T-helper 2 cell treated with Interferon-gamma antibody and Interleukin-4, amounts not matched to agents 5 μg/mL and 100 μg/mL, for 36 hours (primary cell): ENCODE results near the gene DESI2.
"Not testable (repeated sequence)": the region's sequence is repeated elsewhere in the genome, so short reads cannot be mapped to it uniquely, and the experiment has no call there.

Source experiments
- DNase-seq: peaks from one replicate; pipeline ENCODE4 v3.0.0; 2021; ENCODE audit warnings: low spot score
- H3K27ac Mint-ChIP-seq: one replicate; pipeline ENCODE4 v1.8.0; 2021; ENCODE audit warnings: mild to moderate bottlenecking, mixed read lengths
- H3K27me3 Mint-ChIP-seq: one replicate; pipeline ENCODE4 v1.8.0; 2021; ENCODE audit warnings: low read depth, mixed read lengths
- H3K36me3 Mint-ChIP-seq: one replicate; pipeline ENCODE4 v1.8.0; 2021; ENCODE audit warnings: low read depth, mixed read lengths
- H3K4me1 Mint-ChIP-seq: one replicate; pipeline ENCODE4 v1.8.0; 2021; ENCODE audit warnings: low read depth, mixed read lengths
- H3K4me3 Mint-ChIP-seq: one replicate; pipeline ENCODE4 v1.8.0; 2022; ENCODE audit warnings: mild to moderate bottlenecking, moderate library complexity, mixed read lengths
- H3K9me3 Mint-ChIP-seq: one replicate; pipeline ENCODE4 v1.8.0; 2021; ENCODE audit warnings: mixed read lengths

DESI2 gene

DNA sequence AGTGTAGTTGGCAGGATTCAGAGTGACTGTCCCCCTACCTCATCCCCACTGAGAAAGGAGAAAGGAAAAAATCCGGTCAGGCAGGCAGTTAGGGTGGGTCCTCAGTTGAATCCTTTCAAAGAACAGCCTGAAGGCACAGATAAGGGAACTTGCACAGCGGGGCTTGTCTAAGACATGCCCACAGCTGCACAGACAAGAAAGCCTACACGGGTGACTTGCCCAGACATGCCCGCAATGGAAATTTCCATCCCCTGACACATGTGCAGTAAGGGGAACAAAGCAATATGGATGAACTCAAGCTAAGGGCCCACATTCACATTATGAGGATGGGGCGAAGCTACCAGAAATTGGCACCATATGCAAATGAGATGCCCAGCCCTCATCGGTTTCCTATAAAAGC is 82.5 kb downstream of the DESI2 start:
- H3K27me3 Mint-ChIP-seq, result peaks cover 20% of the 10 kb centered on the region
- peaks cover 10% of the 10 kb centered on the region for H3K9me3 Mint-ChIP-seq
- no peak overlapping the region for H3K4me3 Mint-ChIP-seq
- peaks cover 2% of the 10 kb centered on the region for H3K36me3 Mint-ChIP-seq
- no peaks in the 10 kb centered on the region for H3K4me1 Mint-ChIP-seq
- DNase-seq, result no peak
- H3K27ac Mint-ChIP-seq, result no peak overlapping the region

DNA sequence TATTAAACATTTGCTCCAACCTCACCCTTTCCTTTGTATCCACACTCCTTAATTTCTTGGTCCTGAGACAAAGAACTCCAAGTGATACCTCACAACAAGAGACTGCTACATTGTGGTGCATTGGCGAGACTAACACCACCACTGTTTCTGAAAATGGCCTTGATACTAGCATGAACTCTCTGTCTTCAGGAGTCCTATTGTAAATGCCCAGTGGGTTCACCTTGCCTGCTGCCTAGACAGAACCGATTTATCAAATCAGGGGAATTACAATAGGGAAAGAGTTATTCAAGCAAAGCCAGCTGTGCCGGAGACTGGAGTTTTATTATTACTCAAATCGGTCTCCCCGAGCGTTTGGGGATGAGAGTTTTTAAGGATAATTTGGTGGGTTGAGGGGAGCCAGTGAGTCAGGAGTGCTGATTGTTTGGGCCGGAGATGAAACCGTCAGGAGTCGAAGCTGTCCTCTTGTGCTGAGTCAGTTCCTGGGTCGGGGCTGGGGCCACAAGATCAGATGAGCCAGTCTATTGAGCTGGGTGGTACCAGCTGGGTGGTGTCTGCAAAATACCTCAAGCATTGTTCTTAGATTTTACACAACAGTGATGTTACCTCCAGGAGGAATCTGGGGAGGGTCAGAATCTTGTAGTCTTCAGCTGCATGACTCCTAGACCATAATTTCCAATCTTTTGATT is 83.1 kb downstream of the DESI2 start:
- Mint-ChIP-seq H3K27me3 (peaks cover 18% of the 10 kb centered on the region), H3K27ac (no peak overlapping the region), H3K4me3 (no peak overlapping the region)

DNA sequence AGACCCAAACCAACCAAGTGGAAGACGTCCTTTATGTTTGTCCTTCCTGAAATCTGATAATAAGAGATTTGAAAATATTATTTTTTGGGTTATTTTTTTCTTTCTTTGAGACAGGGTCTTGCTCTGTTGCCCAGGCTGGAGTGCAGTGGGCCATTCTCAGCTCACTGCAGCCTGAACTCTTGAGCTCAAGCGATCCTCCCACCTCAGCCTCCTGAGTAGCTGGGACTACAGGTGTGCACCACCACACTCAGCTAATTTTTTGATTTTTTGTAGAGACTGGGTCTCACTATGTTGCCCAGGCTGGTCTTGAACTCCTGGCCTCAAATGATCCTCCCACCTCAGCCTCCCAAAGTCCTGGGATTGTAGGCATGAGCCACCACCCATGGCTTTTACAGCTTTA is 86.2 kb downstream of the DESI2 start:
- not testable (repeated sequence) for H3K27ac Mint-ChIP-seq, H3K36me3 Mint-ChIP-seq, DNase-seq, H3K27me3 Mint-ChIP-seq, H3K4me3 Mint-ChIP-seq, H3K4me1 Mint-ChIP-seq
- peaks cover 10% of the 10 kb centered on the region for H3K9me3 Mint-ChIP-seq

More for the DNA sequence above, 83.1 kb downstream of the DESI2 start:
- Mint-ChIP-seq H3K36me3 (peaks cover 2% of the 10 kb centered on the region), H3K4me1 (no peaks in the 10 kb centered on the region), H3K9me3 (peaks cover 10% of the 10 kb centered on the region)
- no peak for DNase-seq

DNA sequence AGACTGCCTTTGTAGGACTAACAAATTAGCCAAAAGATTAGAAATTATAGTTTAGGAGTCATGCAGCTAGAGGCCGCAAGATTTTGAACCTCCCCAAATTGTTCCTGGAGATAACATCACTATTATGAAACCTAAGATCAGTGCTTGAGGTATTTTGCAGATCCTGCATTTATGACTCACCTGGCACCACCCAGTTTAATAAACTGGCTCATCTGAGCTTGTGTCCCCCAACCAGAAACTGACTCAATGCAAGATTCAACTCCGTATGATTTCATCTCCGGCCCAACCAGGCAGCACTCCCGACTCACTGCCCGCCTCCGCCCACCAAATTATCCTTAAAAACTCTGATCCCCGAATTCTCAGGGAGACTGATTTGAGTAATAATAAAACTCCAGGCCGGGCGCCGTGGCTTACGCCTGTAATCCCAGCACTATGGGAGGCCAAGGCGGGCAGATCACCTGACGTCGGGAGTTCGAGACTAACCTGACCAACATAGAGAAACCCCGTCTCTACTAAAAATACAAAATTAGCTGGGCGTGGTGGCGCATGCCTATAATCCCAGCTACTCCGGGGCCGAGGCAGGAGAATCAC is 87.2 kb downstream of the DESI2 start:
- not testable (repeated sequence) for H3K4me3 Mint-ChIP-seq, DNase-seq, H3K4me1 Mint-ChIP-seq, H3K9me3 Mint-ChIP-seq, H3K27ac Mint-ChIP-seq, H3K36me3 Mint-ChIP-seq, H3K27me3 Mint-ChIP-seq

DNA sequence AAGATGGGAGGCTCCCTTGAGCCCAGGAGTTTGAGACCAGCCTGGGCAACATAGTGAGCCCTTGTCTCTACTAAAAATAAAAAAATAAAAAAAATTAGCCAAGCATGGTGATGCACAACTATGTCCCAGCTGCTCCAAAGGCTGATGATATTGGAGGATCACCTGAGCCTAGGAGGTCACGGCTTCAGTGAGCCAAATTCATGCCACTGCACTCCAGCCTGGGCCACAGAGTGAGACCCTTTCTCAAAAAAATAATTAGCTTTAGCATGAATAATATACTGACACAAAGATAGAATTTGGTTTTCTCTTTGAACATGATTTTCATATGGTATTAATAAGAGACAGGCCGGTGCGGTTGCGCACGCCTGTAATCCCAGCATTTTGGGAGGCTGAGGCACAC is 88.8 kb downstream of the DESI2 start:
- no peaks in the 10 kb centered on the region for H3K9me3 Mint-ChIP-seq
- no peak overlapping the region for H3K4me3 Mint-ChIP-seq
- H3K27ac Mint-ChIP-seq, result no peak overlapping the region
- H3K27me3 Mint-ChIP-seq, result no peaks in the 10 kb centered on the region
- H3K4me1 Mint-ChIP-seq, result no peaks in the 10 kb centered on the region
- no peak for DNase-seq
- no peaks in the 10 kb centered on the region for H3K36me3 Mint-ChIP-seq

DNA sequence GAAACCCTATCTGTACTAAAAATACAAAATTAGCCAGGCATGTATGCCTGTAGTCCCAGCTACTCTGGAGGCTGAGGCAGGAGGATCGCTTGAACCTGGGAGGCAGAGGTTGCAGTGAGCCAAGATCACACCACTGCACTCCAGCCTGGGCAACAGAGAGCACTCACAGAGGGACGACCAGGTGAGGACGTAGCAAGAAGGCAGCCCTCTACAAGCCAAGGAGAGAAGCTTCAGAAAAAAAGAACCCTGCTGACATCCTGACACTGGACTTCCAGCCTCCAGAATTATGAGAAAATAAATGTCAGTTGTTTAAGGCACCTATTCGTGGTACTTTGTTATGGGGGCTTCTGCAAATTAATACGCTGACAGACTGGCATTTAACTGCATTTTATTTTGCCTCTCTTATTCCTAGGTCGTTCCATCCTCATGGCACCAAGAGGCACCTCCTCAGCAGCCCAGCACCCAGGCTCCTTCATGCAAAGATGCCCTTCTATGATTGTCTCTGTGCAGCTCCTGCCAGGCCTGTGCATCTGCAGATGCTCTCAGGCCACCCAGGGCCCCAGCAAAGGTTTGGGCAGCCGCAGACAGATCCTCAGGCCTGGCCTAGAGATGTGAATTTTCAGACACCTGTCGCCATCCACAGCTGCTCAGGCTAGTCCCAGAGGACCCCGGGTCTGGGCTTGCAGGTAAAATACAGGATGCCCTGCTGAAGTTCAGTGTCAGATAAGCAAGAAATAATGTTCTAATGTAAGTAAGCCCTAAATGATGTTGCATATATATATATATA is 96.5 kb downstream of the DESI2 start:
- Mint-ChIP-seq H3K36me3 (no peaks in the 10 kb centered on the region), H3K9me3 (no peaks in the 10 kb centered on the region), H3K27ac (no peak overlapping the region), H3K4me3 (no peak overlapping the region), H3K4me1 (no peaks in the 10 kb centered on the region), H3K27me3 (no peaks in the 10 kb centered on the region)
- no peak for DNase-seq

DNA sequence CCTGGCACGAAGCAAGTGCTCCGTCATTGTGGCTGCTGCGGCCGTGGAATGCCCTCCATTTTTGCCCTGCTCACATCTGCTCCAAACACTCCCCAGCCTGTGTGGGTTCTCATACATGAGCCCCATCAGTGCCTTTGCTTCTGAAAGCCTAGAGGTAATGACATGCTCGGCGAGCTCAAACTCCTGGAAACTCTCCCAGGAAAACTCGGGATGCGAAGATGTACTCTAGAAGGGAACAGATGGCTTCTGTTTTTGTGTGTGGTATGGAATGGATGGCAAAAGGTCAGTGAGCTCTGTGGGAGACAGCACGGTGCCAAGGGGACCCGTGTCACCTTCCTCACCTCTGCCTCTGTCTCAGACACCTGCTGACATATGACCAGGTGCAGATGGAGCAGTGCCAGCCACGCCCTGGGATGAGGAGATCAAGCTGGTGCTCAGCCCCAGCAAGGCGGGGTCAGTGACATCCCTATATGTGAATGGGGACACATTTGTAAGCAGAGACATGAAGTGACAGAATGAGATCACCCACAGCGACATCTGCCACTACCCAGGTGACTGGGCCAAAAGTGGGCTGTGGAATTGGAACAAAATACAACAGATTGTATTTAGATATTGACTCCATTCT is 98.5 kb downstream of the DESI2 start:
- H3K27ac Mint-ChIP-seq, result no peak overlapping the region
- H3K27me3 Mint-ChIP-seq, result no peaks in the 10 kb centered on the region
- H3K4me3 Mint-ChIP-seq, result no peak overlapping the region
- H3K9me3 Mint-ChIP-seq, result no peaks in the 10 kb centered on the region
- no peaks in the 10 kb centered on the region for H3K4me1 Mint-ChIP-seq
- DNase-seq, result no peak
- no peaks in the 10 kb centered on the region for H3K36me3 Mint-ChIP-seq

DNA sequence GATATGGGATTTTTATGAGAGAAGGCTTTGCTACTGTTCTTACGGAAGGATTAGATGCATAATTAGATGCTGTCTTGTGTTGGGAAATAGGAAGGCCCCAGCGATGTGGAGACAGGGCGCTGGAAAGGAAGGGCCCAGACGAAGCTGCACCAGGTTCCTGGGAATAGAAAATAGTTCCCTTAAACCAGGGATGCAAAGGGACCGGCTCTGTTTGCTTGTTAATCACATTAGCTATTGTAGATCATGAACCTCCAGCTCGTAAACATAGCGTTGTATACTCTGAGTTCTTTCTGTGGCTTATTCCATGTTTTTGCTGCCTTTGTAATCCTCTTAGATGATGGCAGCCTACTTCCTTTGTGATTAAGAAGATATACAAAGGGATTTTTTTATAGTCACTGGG is 102.7 kb downstream of the DESI2 start:
- Mint-ChIP-seq H3K36me3 (no peaks in the 10 kb centered on the region), H3K27ac (no peak overlapping the region), H3K27me3 (no peaks in the 10 kb centered on the region), H3K4me3 (no peak overlapping the region), H3K4me1 (no peaks in the 10 kb centered on the region), H3K9me3 (no peaks in the 10 kb centered on the region)
- DNase-seq, result no peak

DNA sequence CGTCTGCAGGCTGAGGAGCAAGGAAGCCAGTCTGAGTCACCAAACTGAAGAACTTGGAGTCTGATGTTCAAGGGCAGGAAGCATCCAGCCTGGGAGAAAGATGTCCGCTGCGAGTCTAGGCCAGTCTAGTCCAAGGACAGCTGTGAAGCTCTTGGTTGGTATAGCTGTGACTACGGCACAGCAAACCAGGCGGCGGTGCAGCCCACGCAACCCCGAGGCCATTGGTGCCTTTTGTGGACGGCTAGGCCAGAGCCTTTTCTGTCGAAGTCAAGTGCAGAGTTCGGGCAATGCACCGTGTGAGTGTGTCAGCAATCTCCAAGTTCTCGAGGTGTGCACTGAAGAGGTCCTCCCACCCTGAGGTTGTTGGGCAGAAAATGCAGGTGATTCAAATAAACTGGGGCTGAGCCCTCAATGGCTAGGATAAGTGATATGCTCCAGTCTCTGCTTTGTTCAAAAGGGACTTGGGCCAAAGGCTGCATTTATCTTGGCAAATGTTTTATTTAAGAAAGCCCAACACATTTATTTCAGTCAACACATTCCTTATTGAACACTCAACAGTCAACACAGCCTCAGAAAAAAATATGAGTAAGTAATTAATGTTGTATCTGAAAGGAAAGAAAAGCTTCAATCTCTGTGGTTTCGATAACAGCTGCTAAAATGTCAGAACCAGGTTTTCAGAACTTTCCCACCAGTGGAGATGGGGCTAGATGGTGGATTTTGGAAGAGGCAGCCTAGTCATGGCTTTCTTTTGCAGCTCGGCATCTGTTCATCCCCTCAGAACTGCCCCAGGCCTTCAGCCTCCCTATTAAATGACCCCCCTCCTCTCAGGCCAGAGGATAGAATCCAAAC is 104.4 kb downstream of the DESI2 start:
- DNase-seq, result no peak
- Mint-ChIP-seq H3K4me3 (no peak overlapping the region), H3K9me3 (no peaks in the 10 kb centered on the region), H3K36me3 (no peaks in the 10 kb centered on the region), H3K4me1 (no peaks in the 10 kb centered on the region), H3K27ac (no peak overlapping the region), H3K27me3 (peaks cover under 1% of the 10 kb centered on the region)
